Fibroblast of skin of back (primary cell): ENCODE results near the gene ASL.
"Not testable (repeated sequence)": the region's sequence is repeated elsewhere in the genome, so short reads cannot be mapped to it uniquely, and the experiment has no call there.

Experiments
- DNase-seq: peaks from one replicate; pipeline ENCODE4 v3.0.0-alpha.2; 2013

Gene ASL

DNA sequence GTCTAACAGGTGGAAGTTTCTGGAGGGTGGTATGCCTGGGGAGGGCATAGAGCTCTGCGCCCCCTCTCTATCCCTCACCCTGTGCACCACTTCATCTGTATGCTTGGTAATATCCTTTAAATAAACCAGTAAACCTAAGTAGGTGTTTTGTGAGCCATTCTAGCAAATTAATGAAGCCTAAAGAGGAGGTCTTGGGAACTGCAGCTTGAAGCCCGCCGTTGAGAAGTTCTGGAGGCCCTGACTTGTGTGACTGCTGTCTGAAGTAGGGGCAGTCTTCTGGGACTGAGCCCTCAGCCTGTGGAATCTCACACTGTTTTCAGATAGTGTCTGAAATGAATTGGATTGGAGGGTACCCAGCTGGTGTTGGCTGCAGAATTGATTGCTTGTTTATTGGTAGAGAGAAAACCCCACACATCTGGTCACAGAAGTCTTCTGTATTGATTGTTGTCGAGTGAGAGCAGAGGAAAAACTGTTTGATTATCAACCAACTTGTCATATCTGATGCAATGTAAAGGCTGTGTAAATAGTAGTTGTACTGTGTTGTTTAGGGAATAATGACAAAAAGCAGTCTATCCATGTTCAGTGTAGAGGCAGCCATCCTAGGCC lies 43.7 kb downstream of the ASL start:
- no peak for DNase-seq

DNA sequence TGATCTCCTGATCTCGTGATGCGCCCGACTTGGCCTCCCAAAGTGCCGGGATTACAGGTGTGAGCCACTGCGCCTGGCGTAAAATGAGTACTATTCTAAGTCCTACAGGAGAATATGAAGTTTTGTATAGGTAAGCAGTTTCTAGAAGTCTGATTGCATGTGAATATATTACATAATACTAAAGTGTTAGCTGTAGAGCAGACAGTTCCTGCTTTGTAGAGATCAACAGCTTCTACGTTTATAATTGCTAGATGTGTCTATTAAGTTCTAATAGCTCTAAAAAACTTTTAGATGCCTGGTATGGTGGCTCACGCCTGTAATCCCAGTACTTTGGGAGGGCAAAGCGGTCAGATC lies 47.5 kb downstream of the ASL start:
- DNase-seq = no peak

DNA sequence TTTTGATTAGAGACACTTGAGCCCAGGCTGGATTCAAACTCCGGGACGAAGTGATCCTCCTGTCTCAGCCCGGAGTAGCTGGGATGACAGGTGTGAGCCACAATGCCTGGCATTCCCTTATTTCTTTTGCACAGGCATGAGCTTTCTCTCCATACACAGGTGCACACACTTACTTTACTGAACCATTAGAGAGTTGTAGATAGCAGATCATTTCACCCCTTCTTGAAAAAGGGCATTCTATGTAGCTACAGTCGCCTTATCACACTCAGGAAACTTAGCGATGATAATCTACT lies 48.9 kb downstream of the ASL start:
- DNase-seq = not testable (repeated sequence)

DNA sequence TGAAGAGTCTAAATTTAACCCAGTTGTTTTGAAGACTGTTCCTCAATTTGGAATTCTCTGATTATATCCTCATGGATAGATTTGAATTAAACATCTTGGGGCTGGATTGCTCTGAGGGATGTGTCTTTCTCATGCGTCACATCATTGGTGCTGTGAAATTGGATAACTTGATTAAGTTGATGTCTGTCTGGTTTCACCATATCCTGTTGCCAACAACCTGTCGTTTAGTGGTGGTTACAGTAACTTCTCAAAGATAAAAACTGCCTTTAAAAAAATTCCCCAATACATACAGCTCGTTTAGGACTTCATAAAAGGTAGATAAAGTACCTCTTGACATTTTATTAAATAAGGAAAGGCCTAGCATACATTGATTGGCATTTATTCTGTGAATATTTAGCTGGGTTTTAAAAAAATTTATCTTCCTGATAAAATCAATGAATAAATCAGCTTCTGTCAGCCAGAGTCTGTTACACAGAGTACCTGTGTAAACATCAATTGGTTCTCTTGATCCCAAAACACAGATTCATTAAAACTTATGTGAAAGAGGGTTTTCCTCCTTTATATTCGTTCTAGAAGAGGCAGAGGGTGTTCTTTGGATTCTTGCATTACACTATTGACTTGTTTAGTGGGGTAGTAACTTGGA lies 49.6 kb downstream of the ASL start:
- no peak for DNase-seq

DNA sequence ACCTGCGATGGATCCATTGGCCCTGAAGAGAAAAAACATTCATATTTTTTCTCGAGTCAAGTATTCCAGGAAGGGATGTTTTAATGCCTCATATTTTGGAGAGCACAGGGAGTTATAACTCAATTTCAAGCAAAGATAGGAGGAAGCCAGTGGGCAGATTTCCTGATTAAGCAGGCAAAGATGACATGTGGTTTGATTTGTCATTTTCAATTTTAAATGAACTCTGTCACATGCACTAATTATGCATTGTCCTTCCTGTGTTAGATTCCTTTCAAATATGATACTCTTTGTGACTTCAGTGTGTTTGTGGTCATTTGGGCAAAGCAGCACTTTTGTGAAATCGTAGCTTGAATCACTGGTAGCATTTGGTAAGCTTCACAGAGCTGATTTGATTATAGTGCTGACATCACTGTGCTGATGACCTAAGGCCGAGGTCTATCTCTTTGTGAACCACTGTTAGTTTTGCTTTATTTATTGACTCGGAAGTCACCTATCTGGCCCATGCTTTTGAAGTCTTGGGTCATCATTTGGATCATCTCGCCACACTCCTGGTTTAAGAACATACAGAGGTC lies 50.2 kb downstream of the ASL start:
- not testable (repeated sequence) for DNase-seq

DNA sequence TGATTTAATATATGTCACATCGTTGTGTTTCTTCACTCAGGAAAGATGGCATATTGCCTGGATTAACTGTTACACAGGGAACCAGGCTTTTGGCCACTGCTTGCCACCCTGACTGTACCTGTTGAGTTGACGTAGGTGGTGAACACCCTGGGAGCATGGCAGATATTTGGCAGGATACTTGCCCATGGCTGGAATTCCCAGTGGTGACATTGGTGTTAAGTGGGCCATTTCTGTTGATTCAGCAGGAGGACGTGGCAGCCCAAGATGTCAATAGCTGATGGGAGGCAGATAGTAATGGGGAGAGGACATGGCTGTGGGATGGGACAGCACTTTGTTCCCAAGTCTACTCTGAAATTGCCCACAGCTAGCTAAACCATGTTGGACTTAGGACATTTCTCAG lies 51.6 kb downstream of the ASL start:
- DNase-seq = not testable (repeated sequence)

DNA sequence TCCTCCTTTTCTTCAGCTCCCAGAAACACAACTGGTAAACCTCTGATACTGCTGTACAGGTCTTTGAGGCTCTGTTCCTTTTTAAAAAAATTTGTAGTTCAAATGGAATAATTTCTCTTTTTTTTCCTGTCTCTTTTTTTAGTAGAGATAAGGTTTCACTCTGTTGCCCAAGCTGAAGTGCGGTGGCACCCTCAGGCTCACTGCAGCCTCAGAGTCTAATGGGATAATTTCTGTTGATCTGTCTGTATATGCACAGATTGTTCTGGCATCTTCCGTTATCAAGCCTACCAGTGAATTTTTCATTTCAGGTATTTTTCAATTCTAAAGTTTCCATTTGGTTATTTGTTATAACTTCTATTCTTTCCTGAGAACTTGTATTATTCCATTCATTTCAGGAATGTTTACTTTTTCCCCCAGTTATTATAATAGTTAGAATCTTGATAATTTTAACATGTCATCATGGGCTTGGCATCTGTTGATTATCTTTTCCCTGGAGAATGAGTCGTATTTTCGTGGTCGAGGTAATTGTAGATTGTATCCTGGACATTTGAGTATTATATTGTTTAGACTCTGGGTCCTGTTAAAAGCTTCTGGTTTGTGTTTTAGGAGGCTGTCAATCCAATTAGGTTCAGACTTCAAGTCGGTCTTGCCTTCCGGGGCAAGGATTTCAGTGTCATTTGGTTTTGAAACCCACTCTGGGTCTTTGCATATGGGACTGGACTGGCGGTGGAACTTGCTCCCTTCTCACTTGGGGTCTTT lies 63.6 kb downstream of the ASL start:
- DNase-seq = peak; percentile 68

DNA sequence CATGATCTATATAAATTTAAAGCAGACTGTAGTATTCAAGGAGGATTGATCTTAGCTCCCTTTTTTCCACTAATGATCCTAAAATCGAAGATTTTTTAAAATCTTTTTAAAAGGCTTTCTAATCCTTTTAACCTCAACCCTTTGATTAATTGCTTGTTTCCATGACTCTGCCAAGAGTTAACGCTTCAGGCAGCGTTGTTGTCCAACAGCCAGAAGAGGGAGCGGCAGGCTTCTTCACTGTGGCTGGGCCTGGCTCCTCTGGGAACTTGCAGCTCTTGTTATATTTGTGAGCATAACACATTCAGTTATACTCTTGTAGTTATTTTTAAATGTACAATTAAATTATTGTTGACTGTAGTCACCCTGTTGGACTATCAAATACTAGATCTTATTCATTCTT lies 65.3 kb downstream of the ASL start:
- peak; percentile 63 for DNase-seq

DNA sequence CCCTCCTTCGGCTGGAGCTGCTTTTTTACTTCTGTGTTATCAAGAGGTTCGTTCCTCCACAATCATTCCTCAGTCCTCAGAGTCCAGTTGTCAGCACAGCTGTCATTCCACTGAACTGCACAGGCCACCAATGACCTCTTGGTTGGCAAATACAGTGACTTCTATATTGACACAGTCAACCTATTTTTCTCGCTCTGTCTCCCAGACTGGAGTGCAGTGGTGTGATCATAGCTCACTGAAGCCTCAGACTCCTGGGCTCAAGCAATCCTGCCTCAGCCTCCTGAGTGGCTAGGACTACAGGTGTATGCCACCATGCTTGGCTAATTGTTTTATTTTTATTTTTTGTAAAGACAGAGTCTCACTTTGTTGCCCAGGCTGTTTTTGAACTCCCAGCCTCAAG lies 66.7 kb downstream of the ASL start:
- no peak for DNase-seq

DNA sequence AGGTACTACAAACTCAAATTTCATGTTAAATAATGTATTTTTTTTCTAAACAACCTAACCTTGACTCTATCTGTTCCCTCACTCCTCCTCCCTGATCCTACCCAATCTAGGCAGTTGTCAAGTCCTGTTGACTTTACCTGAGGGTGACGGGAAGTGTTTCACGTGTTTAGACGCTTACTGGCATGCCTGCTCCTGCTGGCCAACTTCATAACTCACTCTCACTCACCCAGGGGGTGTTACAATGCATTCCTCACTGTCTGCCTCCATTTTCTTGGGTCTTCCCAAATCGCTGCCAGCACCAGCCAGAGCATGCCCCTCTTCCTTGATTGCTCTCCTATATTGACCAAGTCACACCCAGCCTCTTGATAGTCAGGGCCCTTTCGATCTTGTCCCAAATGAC lies 67.4 kb downstream of the ASL start:
- DNase-seq = no peak
